GM18907 (cell line): ENCODE data around the gene STXBP6.
"Not testable (repeated sequence)": the region's sequence is repeated elsewhere in the genome, so short reads cannot be mapped to it uniquely, and the experiment has no call there.

Source experiments
- ATAC-seq: cut with Tn5 transposase; IDR thresholded peaks from one replicate; pipeline ENCODE4 v1.9.1; 2021; ENCODE audit warnings: mild to moderate bottlenecking, moderate library complexity; ENCODE audit not compliant: unreplicated experiment

The STXBP6 gene

GRCh38 chr14:24990773-24991172, 59.2 kb downstream of the STXBP6 start:
- no peak for ATAC-seq

DNA sequence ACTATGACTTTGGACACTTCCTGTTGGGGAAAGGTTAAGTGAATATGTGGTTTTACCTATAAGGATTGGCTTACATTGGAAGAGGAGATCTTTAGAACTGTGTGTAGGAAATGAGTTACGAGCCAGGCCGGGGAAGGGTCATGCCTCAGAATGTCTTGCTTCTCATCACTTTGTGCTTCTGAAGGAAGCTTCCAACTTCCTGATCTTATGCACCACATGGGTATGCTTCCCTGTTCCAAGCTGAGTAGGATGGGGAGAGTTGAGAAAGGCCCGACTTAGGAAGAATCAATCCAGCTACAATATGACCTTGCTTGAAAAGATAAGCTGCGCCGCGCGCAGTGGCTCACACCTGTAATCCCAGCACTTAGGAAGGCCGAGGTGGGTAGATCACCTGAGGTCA, 59.9 kb downstream of the STXBP6 start:
- no peak for ATAC-seq

DNA sequence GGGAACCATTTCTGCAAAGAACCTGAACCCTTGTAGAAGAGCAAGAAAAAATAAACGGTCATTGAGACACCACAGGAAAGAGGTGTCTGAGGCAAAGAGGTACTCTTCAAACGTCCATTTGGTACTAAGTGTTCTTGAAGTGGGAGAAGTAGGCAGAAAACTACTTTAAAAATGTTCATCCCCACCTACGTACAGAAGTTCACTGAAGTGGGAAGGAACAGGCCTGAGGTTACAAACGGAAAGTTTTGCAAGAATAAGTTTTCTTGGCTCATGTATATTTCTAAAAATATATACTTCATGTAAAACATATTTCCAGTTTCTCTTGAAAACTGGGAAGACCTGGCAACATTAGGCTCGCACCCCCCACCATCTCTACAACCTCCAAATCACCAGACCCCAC, 61.2 kb downstream of the STXBP6 start:
- ATAC-seq, result no peak

GRCh38 chr14:24986206-24986893, 63.6 kb downstream of the STXBP6 start:
- no peak for ATAC-seq

- ATAC-seq, result no peak
Observed at GRCh38 chr14:24984846-24985589, 64.9 kb downstream of the STXBP6 start.

- ATAC-seq, result no peak
Observed at GRCh38 chr14:24982472-24983155, 67.3 kb downstream of the STXBP6 start.

GRCh38 chr14:24979725-24980239, 70.2 kb downstream of the STXBP6 start:
- ATAC-seq, result no peak

GRCh38 chr14:24978862-24979724, 70.9 kb downstream of the STXBP6 start:
- peak; percentile 94 for ATAC-seq

DNA sequence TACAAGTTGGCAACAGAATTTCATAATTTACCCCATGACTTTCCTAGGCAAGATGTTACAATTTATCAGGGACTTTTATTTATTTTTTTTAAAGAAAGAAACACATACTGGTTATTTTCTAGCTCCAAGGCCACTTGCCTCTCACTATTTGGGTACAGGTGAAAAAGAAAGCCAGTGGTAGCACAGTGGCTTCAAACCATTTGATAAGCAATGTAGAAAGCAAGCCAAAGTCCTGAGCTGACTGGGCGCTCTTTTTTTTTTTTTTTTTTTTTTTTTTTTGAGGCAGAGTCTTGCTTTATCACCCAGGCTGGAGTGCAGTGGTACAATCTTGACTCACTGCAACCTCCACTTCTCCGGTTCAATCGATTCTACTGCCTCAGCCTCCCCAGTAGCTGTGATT, 73.3 kb downstream of the STXBP6 start:
- ATAC-seq, result no peak

DNA sequence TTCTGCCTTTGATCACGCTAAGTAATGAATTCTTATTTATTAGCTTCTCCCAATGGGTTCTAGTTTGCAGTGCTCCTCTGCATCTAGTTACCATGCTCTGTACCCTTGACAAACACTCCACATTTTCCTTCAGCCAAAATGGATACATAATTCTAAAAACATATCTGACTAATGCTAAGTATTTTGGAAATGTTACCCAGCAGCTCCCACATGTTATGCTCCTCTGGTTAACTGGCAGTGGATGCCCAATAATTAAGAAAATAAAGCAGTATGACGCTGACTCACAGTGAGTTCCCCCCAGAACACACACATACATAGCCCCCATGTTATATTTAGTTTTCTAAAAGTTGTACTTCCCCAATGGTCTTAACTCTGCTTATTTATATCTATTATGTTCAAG, 74.6 kb downstream of the STXBP6 start:
- no peak for ATAC-seq

GRCh38 chr14:24974591-24975374, 75.2 kb downstream of the STXBP6 start:
- no peak for ATAC-seq

GRCh38 chr14:24972844-24973243, 77.1 kb downstream of the STXBP6 start:
- no peak for ATAC-seq

DNA sequence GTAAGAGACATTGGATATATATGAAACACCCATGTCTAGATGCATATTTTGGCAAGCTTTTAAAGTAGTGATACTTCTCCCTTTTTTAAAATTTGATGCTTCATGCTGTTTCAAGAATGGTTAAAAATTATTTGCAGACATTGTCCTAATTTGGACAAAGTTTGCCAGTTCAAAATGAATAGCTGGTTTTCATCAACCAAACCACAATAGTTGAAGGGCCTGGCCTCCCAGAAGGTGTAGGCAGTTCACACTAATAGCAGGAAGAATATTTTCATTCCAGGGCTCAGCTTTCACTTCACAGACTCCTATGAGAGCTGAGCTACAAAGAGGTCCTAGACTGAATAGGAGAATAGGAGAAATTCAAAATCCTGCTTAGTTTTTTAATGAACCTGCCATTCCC, 78.7 kb downstream of the STXBP6 start:
- no peak for ATAC-seq

DNA sequence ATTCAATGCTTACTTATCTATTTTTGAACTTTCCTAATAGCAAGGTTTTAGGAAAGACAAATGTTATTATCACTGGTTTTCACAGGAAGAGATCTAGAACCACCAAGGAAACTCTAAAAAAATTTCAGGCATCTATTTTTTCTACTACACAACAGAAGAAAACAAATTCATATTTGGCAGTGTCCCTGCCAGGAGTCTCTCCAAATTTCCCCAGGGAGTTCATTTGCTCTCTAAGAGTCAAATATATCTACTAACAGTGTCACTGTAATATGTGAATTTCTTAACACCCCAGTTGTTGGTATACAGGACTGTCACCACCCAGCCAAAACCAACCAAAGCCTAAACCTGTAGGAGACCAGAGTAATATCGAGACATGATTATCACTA, 83.4 kb downstream of the STXBP6 start:
- no peak for ATAC-seq

DNA sequence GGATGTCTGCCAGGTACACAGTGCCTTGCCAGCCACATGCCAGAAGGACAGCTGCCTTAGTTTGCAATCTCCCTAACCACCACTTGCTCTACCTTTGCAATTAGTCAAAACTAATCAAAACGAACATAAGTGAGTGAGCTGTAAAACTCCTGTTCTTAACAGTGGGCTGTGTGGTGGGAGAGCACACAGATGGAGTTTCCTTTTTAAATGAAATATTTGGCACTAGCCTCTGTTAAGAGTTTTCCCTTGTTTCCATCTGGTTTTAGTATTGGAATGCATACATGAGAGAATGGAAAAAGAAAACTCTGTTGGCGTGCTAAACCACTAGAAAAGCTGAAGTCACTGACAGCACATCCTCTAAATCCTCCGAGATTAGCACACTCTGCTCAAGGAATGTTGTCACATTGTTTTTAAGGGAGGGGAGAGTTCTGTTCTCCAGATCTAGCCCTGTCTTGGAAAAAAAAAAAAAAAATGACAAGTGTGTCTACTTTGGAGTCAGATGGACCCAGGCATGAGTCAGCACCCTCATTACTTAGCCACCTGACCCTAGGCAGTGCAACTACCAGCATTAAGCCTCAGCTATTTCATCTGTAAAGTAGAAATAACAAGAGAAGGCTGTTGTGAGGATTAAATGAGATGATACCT, 83.9 kb downstream of the STXBP6 start:
- no peak for ATAC-seq

DNA sequence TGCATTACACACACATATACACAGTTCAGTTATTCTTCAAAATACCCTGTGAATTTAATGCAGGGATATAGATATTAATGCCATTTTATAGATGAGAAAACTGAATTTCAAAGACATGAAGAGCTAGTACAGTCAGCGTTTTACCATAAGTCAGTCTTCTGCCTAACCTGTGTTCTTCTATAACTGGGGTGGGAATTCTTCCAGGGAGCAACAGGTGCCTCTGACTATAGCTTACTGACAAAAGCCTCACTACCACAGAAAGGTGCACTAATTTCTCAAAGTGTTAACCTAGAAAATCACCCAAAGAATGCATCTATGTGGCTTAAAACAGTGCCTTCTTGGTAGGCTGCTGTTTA, 84.4 kb downstream of the STXBP6 start:
- no peak for ATAC-seq

GRCh38 chr14:24964591-24964990, 85.4 kb downstream of the STXBP6 start:
- ATAC-seq, result no peak

GRCh38 chr14:24964048-24964447, 85.9 kb downstream of the STXBP6 start:
- no peak for ATAC-seq

GRCh38 chr14:24962118-24962517, 87.8 kb downstream of the STXBP6 start:
- not testable (repeated sequence) for ATAC-seq

- ATAC-seq, result no peak
Observed at GRCh38 chr14:24960816-24961215, 89.1 kb downstream of the STXBP6 start.
